HEK293 (cell line): ENCODE measurements around the gene NMT2.

ENCODE experiments used
- AEBP2 ChIP-seq: fragments of 450-650 bp; formaldehyde crosslinking; IDR thresholded peaks from 2 replicates; pipeline ENCODE4 v1.5.1; 2016; ENCODE audit warnings: missing biosample characterization, missing genetic modification characterization, borderline replicate concordance
- CTCF ChIP-seq: fragments of 450-650 bp; formaldehyde crosslinking; IDR thresholded peaks from 2 replicates; pipeline ENCODE4 v1.5.1; 2016; ENCODE audit warnings: missing biosample characterization, missing genetic modification characterization
- GLI2 ChIP-seq: fragments of 450-650 bp; formaldehyde crosslinking; IDR thresholded peaks from 2 replicates; pipeline ENCODE4; 2017; ENCODE audit warnings: missing biosample characterization, missing genetic modification characterization, low read depth, borderline replicate concordance
- TCF7L2 ChIP-seq: IDR thresholded peaks from 2 replicates; pipeline ENCODE4 v1.6.1; 2011; ENCODE audit warnings: low read depth, mild to moderate bottlenecking, inconsistent platforms, low read length, moderate library complexity, borderline replicate concordance
- TRIM28 ChIP-seq: IDR thresholded peaks from 2 replicates; pipeline ENCODE4 v1.6.1; 2011; ENCODE audit warnings: low read length, control low read depth, borderline replicate concordance
- YY2 ChIP-seq: fragments of 450-650 bp; formaldehyde crosslinking; IDR thresholded peaks from 2 replicates; pipeline ENCODE4 v1.5.1; 2016; ENCODE audit warnings: missing biosample characterization, missing genetic modification characterization
- ZEB2 ChIP-seq: fragments of 450-650 bp; formaldehyde crosslinking; IDR thresholded peaks from 2 replicates; pipeline ENCODE4 v1.5.1; 2016; ENCODE audit warnings: missing biosample characterization, missing genetic modification characterization
- ZNF26 ChIP-seq: fragments of 450-650 bp; formaldehyde crosslinking; IDR thresholded peaks from 2 replicates; pipeline ENCODE4 v1.5.1; 2016; ENCODE audit warnings: missing biosample characterization, missing genetic modification characterization
- ZNF501 ChIP-seq: fragments of 450-650 bp; formaldehyde crosslinking; IDR thresholded peaks from 2 replicates; pipeline ENCODE4 v1.5.1; 2016; ENCODE audit warnings: missing biosample characterization, missing genetic modification characterization
- ZNF518A ChIP-seq: fragments of 450-650 bp; formaldehyde crosslinking; conservative IDR thresholded peaks from 2 replicates; pipeline ENCODE4 v1.5.1; 2016; ENCODE audit warnings: low read depth, missing biosample characterization, missing genetic modification characterization
- ZNF548 ChIP-seq: fragments of 450-650 bp; formaldehyde crosslinking; IDR thresholded peaks from 2 replicates; pipeline ENCODE4 v1.5.1; 2016; ENCODE audit warnings: missing biosample characterization, missing genetic modification characterization
- ZNF580 ChIP-seq: fragments of 450-650 bp; formaldehyde crosslinking; IDR thresholded peaks from 2 replicates; pipeline ENCODE4 v1.5.1; 2016; ENCODE audit warnings: missing biosample characterization, missing genetic modification characterization
- ZNF621 ChIP-seq: fragments of 450-650 bp; formaldehyde crosslinking; IDR thresholded peaks from 2 replicates; pipeline ENCODE4 v1.5.1; 2017; ENCODE audit warnings: missing biosample characterization, missing genetic modification characterization
- ZNF624 ChIP-seq: fragments of 450-650 bp; formaldehyde crosslinking; IDR thresholded peaks from 2 replicates; pipeline ENCODE4 v1.5.1; 2017; ENCODE audit warnings: missing biosample characterization, missing genetic modification characterization
- ZNF692 ChIP-seq: fragments of 450-650 bp; formaldehyde crosslinking; IDR thresholded peaks from 2 replicates; pipeline ENCODE4 v1.5.1; 2016; ENCODE audit warnings: missing biosample characterization, missing genetic modification characterization
- ZNF76 ChIP-seq: fragments of 450-650 bp; formaldehyde crosslinking; IDR thresholded peaks from 2 replicates; pipeline ENCODE4; 2016; ENCODE audit warnings: low read depth, missing biosample characterization, missing genetic modification characterization, borderline replicate concordance
- TF ChIP-seq, protein P1 (sequence below): fragments of 450-650 bp; IDR thresholded peaks from 2 replicates; pipeline ENCODE4 v1.5.1; 2018; ENCODE audit warnings: missing biosample characterization, mild to moderate bottlenecking, missing genetic modification characterization
- TF ChIP-seq, protein P2 (sequence below): fragments of 450-650 bp; formaldehyde crosslinking; IDR thresholded peaks from 2 replicates; pipeline ENCODE4 v1.5.1; 2016; ENCODE audit warnings: missing biosample characterization, missing genetic modification characterization
- TF ChIP-seq, protein P3 (sequence below): fragments of 450-650 bp; formaldehyde crosslinking; IDR thresholded peaks from 2 replicates; pipeline ENCODE4 v1.5.1; 2016; ENCODE audit warnings: missing biosample characterization, missing genetic modification characterization

The NMT2 gene

GRCh38 chr10:15088428-15089261, 79.8 kb downstream of the NMT2 start, which contains the start of gene ACBD7 (continued):
- no peak for TF ChIP-seq ZNF580 (tag by site-specific recombination)
- TF ChIP-seq ZNF692 (tag by site-specific recombination), result peak; percentile 70
- no peak for TF ChIP-seq TCF7L2
- no peak for TF ChIP-seq ZNF548
- TF ChIP-seq ZEB2 (tag by site-specific recombination), result peak; percentile 90
- no peak for TF ChIP-seq GLI2
- TF ChIP-seq ZNF518A, result 0 out of 2 replicates have a peak, but pooled peaks have one; percentile 22
- no peak for TF ChIP-seq AEBP2 (tag by site-specific recombination)
- TF ChIP-seq CTCF, result peak; percentile 82
- TF ChIP-seq, protein P1, sequence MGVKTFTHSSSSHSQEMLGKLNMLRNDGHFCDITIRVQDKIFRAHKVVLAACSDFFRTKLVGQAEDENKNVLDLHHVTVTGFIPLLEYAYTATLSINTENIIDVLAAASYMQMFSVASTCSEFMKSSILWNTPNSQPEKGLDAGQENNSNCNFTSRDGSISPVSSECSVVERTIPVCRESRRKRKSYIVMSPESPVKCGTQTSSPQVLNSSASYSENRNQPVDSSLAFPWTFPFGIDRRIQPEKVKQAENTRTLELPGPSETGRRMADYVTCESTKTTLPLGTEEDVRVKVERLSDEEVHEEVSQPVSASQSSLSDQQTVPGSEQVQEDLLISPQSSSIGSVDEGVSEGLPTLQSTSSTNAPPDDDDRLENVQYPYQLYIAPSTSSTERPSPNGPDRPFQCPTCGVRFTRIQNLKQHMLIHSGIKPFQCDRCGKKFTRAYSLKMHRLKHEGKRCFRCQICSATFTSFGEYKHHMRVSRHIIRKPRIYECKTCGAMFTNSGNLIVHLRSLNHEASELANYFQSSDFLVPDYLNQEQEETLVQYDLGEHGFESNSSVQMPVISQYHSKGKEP (tag by site-specific recombination), result peak; percentile 25; the same call in 1 of the 2 replicates
- TF ChIP-seq ZNF621 (tag by site-specific recombination), result no peak
- TF ChIP-seq ZNF501 (tag by site-specific recombination), result peak; percentile 90; the same call in 1 of the 2 replicates
- TF ChIP-seq, protein P2, sequence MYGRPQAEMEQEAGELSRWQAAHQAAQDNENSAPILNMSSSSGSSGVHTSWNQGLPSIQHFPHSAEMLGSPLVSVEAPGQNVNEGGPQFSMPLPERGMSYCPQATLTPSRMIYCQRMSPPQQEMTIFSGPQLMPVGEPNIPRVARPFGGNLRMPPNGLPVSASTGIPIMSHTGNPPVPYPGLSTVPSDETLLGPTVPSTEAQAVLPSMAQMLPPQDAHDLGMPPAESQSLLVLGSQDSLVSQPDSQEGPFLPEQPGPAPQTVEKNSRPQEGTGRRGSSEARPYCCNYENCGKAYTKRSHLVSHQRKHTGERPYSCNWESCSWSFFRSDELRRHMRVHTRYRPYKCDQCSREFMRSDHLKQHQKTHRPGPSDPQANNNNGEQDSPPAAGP (tag by site-specific recombination), result peak; percentile 81; the same call in 1 of the 2 replicates
- TF ChIP-seq YY2 (tag by site-specific recombination), result no peak
- TF ChIP-seq ZNF26 (tag by site-specific recombination), result no peak
- TF ChIP-seq TRIM28, result no peak
- peak; percentile 61; the same call in 1 of the 2 replicates for TF ChIP-seq ZNF76 (tag by site-specific recombination)
- TF ChIP-seq, protein P3, sequence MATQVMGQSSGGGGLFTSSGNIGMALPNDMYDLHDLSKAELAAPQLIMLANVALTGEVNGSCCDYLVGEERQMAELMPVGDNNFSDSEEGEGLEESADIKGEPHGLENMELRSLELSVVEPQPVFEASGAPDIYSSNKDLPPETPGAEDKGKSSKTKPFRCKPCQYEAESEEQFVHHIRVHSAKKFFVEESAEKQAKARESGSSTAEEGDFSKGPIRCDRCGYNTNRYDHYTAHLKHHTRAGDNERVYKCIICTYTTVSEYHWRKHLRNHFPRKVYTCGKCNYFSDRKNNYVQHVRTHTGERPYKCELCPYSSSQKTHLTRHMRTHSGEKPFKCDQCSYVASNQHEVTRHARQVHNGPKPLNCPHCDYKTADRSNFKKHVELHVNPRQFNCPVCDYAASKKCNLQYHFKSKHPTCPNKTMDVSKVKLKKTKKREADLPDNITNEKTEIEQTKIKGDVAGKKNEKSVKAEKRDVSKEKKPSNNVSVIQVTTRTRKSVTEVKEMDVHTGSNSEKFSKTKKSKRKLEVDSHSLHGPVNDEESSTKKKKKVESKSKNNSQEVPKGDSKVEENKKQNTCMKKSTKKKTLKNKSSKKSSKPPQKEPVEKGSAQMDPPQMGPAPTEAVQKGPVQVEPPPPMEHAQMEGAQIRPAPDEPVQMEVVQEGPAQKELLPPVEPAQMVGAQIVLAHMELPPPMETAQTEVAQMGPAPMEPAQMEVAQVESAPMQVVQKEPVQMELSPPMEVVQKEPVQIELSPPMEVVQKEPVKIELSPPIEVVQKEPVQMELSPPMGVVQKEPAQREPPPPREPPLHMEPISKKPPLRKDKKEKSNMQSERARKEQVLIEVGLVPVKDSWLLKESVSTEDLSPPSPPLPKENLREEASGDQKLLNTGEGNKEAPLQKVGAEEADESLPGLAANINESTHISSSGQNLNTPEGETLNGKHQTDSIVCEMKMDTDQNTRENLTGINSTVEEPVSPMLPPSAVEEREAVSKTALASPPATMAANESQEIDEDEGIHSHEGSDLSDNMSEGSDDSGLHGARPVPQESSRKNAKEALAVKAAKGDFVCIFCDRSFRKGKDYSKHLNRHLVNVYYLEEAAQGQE, result no peak
- TF ChIP-seq ZNF624 (tag by site-specific recombination), result no peak
